Measurements from ENCODE around the gene ILF3.

- 0 out of 2 replicates have a peak, but pooled peaks have one; percentile 44 for TF ChIP-seq HNRNPL (IDR thresholded peaks at IDR 0.05; ENCODE audit: low read depth, low read length)
- TF ChIP-seq SNRNP70 (IDR thresholded peaks at IDR 0.05; ENCODE audit: low read depth, low read length), result no peak
- no peak for TF ChIP-seq USF2 (IDR thresholded peaks at IDR 0.05; ENCODE audit: low read depth, low read length)
- no peak for TF ChIP-seq USF2 (CRISPR knock-in tag; IDR thresholded peaks at IDR 0.05; ENCODE audit: borderline replicate concordance)
- no peak for TF ChIP-seq ZNF7 (CRISPR knock-in tag; IDR thresholded peaks at IDR 0.05)
- no peak for TF ChIP-seq KMT2B (CRISPR knock-in tag; IDR thresholded peaks at IDR 0.05)
- no peak for TF ChIP-seq ZBTB26 (CRISPR knock-in tag; IDR thresholded peaks at IDR 0.05; ENCODE audit: borderline replicate concordance)
- no peak for TF ChIP-seq PAF1 (CRISPR knock-in tag; IDR thresholded peaks at IDR 0.05)
- TF ChIP-seq, protein P1, sequence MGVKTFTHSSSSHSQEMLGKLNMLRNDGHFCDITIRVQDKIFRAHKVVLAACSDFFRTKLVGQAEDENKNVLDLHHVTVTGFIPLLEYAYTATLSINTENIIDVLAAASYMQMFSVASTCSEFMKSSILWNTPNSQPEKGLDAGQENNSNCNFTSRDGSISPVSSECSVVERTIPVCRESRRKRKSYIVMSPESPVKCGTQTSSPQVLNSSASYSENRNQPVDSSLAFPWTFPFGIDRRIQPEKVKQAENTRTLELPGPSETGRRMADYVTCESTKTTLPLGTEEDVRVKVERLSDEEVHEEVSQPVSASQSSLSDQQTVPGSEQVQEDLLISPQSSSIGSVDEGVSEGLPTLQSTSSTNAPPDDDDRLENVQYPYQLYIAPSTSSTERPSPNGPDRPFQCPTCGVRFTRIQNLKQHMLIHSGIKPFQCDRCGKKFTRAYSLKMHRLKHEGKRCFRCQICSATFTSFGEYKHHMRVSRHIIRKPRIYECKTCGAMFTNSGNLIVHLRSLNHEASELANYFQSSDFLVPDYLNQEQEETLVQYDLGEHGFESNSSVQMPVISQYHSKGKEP (CRISPR knock-in tag; IDR thresholded peaks at IDR 0.05), result no peak
Measured at GRCh38 chr19:10653482-10653731, 739 bp upstream of the ILF3 start.

All from HepG2 (cell line).